SK-N-MC (cell line): ENCODE results near the gene POU6F1.

Source experiments
- EZH2 ChIP-seq: fragments of 200-600 bp; sonication (generic); IDR thresholded peaks from one replicate; pipeline ENCODE4 v1.6.1; 2017; ENCODE audit warnings: antibody characterized with exemption
- POLR2AphosphoS5 ChIP-seq: IDR thresholded peaks from 2 replicates; pipeline ENCODE4 v1.6.1; 2012; ENCODE audit warnings: mild to moderate bottlenecking, low read depth, low read length, borderline replicate concordance

GRCh38 chr12:51200156-51200555 lies 17.7 kb downstream of the POU6F1 start:
- TF ChIP-seq POLR2AphosphoS5 = no peak
- no peak for TF ChIP-seq EZH2
